8988T (cell line): Measurements from ENCODE around the gene PJA2.

Experiments used
- DNase-seq: peaks from one replicate; pipeline ENCODE4 v3.0.0; 2011

PJA2 gene

GRCh38 chr5:109407913-109408312, 1.9 kb downstream of the PJA2 start:
- no peak for DNase-seq

GRCh38 chr5:109406719-109407118, 3.1 kb downstream of the PJA2 start:
- no peak for DNase-seq

- DNase-seq: no peak
These were observed 5.3 kb downstream of the PJA2 start for GRCh38 chr5:109404428-109404960.

- no peak for DNase-seq
These were observed 6.3 kb downstream of the PJA2 start for GRCh38 chr5:109403469-109403868.

GRCh38 chr5:109399092-109399759, 10.5 kb downstream of the PJA2 start:
- DNase-seq: no peak

- no peak for DNase-seq
These were observed 12.8 kb downstream of the PJA2 start for GRCh38 chr5:109396965-109397364.

- DNase-seq: no peak
These were observed 15.0 kb downstream of the PJA2 start for GRCh38 chr5:109394806-109395205.

- DNase-seq: no peak
These were observed 19.6 kb downstream of the PJA2 start for GRCh38 chr5:109390188-109390587.

GRCh38 chr5:109388407-109388806, 21.4 kb downstream of the PJA2 start:
- DNase-seq: no peak

GRCh38 chr5:109387408-109387974, 22.3 kb downstream of the PJA2 start:
- no peak for DNase-seq

- DNase-seq: no peak
These were observed 31.7 kb downstream of the PJA2 start for GRCh38 chr5:109378095-109378494.

GRCh38 chr5:109374625-109375024, 35.1 kb downstream of the PJA2 start:
- DNase-seq: no peak

- no peak for DNase-seq
These were observed 35.8 kb downstream of the PJA2 start for GRCh38 chr5:109373932-109374331.

GRCh38 chr5:109370343-109370742, 39.4 kb downstream of the PJA2 start:
- no peak for DNase-seq

- DNase-seq: no peak
These were observed 44.1 kb downstream of the PJA2 start for GRCh38 chr5:109365653-109366052.

GRCh38 chr5:109364977-109365376, 44.8 kb downstream of the PJA2 start:
- DNase-seq: no peak

- DNase-seq: no peak
These were observed 50.1 kb downstream of the PJA2 start for GRCh38 chr5:109359642-109360041.

- no peak for DNase-seq
These were observed 52.0 kb downstream of the PJA2 start for GRCh38 chr5:109357807-109358206.

GRCh38 chr5:109354761-109355160, 55.0 kb downstream of the PJA2 start:
- no peak for DNase-seq

- DNase-seq: no peak
These were observed 57.5 kb downstream of the PJA2 start for GRCh38 chr5:109351988-109352864.

GRCh38 chr5:109350537-109351270, 59.1 kb downstream of the PJA2 start:
- DNase-seq: no peak

GRCh38 chr5:109349388-109349787, 60.4 kb downstream of the PJA2 start:
- DNase-seq: no peak
